ENCODE results near the gene ZDHHC9.

Gene ZDHHC9

GRCh38 chrX:129808829-129809796, 34.6 kb downstream of the ZDHHC9 start:
- H3K27ac ChIP-seq = no peak overlapping the region
- no peak for TF ChIP-seq CTCF (IDR thresholded peaks at IDR 0.05)
- no peak for TF ChIP-seq ZFX (IDR thresholded peaks at IDR 0.05; ENCODE audit: borderline replicate concordance)

GRCh38 chrX:129808158-129808828, 35.4 kb downstream of the ZDHHC9 start:
- TF ChIP-seq CTCF (IDR thresholded peaks at IDR 0.05) = no peak
- no peak for TF ChIP-seq ZFX (IDR thresholded peaks at IDR 0.05; ENCODE audit: borderline replicate concordance)
- no peak overlapping the region for H3K27ac ChIP-seq

- H3K27ac ChIP-seq = no peak overlapping the region
- no peak for TF ChIP-seq CTCF (IDR thresholded peaks at IDR 0.05)
- no peak for TF ChIP-seq ZFX (IDR thresholded peaks at IDR 0.05; ENCODE audit: borderline replicate concordance)
Observed at GRCh38 chrX:129804806-129805205, 38.9 kb downstream of the ZDHHC9 start.

GRCh38 chrX:129802863-129803262, 40.8 kb downstream of the ZDHHC9 start:
- H3K27ac ChIP-seq = no peak overlapping the region
- TF ChIP-seq ZFX (IDR thresholded peaks at IDR 0.05; ENCODE audit: borderline replicate concordance) (no peak), CTCF (IDR thresholded peaks at IDR 0.05) (no peak)

GRCh38 chrX:129800186-129800585, 43.5 kb downstream of the ZDHHC9 start:
- H3K27ac ChIP-seq = no peak overlapping the region
- no peak for TF ChIP-seq ZFX (IDR thresholded peaks at IDR 0.05; ENCODE audit: borderline replicate concordance)

GRCh38 chrX:129798888-129799287, 44.8 kb downstream of the ZDHHC9 start:
- TF ChIP-seq ZFX (IDR thresholded peaks at IDR 0.05; ENCODE audit: borderline replicate concordance) (no peak), CTCF (IDR thresholded peaks at IDR 0.05) (no peak)
- H3K27ac ChIP-seq = no peak overlapping the region

- no peak overlapping the region for H3K27ac ChIP-seq
- TF ChIP-seq ZFX (IDR thresholded peaks at IDR 0.05; ENCODE audit: borderline replicate concordance) (no peak), CTCF (IDR thresholded peaks at IDR 0.05) (no peak)
Observed at GRCh38 chrX:129798456-129798855, 45.2 kb downstream of the ZDHHC9 start.

All from 22Rv1 (cell line).